PFSK-1 (cell line): ENCODE data around the gene CNTNAP2.

Experiments
- FOXP2 ChIP-seq: optimal IDR thresholded peaks from 2 replicates; pipeline ENCODE3; 2011; ENCODE audit warnings: borderline replicate concordance, control low read depth, inconsistent platforms; ENCODE audit not compliant: insufficient read depth; ENCODE audit errors: extremely low read length, extremely low read depth
- POLR2AphosphoS5 ChIP-seq: IDR thresholded peaks from 2 replicates; pipeline ENCODE4 v1.6.1; 2012; ENCODE audit warnings: low read depth, mild to moderate bottlenecking, control low read depth, low read length, moderate library complexity
- REST ChIP-seq, 2 experiments: IDR thresholded peaks; 2 replicates each; pipeline versions ENCODE4 v1.6.1 to v1.8.0; 2011 to 2012; ENCODE audit warnings: low read depth in 2 of 2, low read length in 2 of 2, control low read depth in 1 of 2, inconsistent platforms in 1 of 2, mild to moderate bottlenecking in 1 of 2, moderate library complexity in 1 of 2; ENCODE audit not compliant: insufficient read depth in 1 of 2
- SIN3A ChIP-seq: IDR thresholded peaks from 2 replicates; pipeline ENCODE4 v1.6.1; 2012; ENCODE audit warnings: mild to moderate bottlenecking, low read length, moderate library complexity, borderline replicate concordance; ENCODE audit not compliant: insufficient read depth
- TAF1 ChIP-seq: IDR thresholded peaks from 2 replicates; pipeline ENCODE4 v1.6.1; 2012; ENCODE audit warnings: low read length, control low read depth, borderline replicate concordance; ENCODE audit not compliant: insufficient read depth

DNA sequence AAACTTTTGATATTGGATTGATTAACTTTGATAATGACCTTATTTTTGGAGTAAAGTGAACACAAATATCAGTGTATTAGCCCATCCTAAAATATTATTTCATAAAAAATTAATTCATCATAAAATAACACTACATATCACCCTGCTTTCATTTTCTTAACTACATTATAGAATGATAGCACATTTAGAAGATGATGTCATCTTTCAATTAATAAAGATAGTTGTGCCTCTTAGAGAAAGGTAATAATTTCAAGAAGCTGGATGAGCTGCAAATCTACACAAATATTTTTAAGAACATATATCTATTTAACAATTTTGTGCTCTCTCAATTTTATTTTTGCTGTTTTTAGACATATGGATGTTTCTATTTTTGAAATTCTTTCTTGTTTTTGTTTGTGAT, 126.1 kb downstream of the CNTNAP2 start:
- TF ChIP-seq REST (IDR thresholded peaks at IDR 0.05; ENCODE audit: insufficient read depth in 1 of 2, low read depth in 2 of 2, low read length in 2 of 2) (no peak), POLR2AphosphoS5 (no peak), SIN3A (no peak), TAF1 (no peak), FOXP2 (no peak)
